GM23248 (cell line): ENCODE measurements around the gene UBE2D4. TPM values are rescaled to one million over a fixed set of nuclear protein-coding genes. Genes with fewer than 3 reads are reported as not detected.
A peak's percentile ranks its signal among the peaks of the same experiment; 100 is the strongest.
"Not testable (repeated sequence)": the region's sequence is repeated elsewhere in the genome, so short reads cannot be mapped to it uniquely, and the experiment has no call there.

Source experiments
- DNase-seq: peaks from one replicate; pipeline ENCODE4 v3.0.0-alpha.2; 2015
- H2AFZ ChIP-seq: fragments of 200-600 bp; sonication (generic); 2 replicates; pipeline ENCODE4 v1.6.1; 2016; ENCODE audit warnings: antibody characterized with exemption
- H3F3A ChIP-seq: fragments of 200-600 bp; sonication (generic); 2 replicates; pipeline ENCODE4 v1.6.1; 2016; ENCODE audit warnings: mild to moderate bottlenecking, antibody characterized with exemption, mixed run types; ENCODE audit not compliant: insufficient read depth
- H3K27ac ChIP-seq: fragments of 200-600 bp; sonication (generic); 2 replicates; pipeline ENCODE4 v1.5.1; 2016; ENCODE audit warnings: mild to moderate bottlenecking
- H3K27me3 ChIP-seq: fragments of 200-600 bp; sonication (generic); replicated peaks from 2 replicates; pipeline ENCODE4 v1.6.1; 2016; ENCODE audit warnings: mild to moderate bottlenecking; ENCODE audit not compliant: insufficient read depth
- H3K36me3 ChIP-seq: fragments of 200-600 bp; sonication (generic); 2 replicates; pipeline ENCODE4 v1.6.1; 2016; ENCODE audit warnings: low read depth, mild to moderate bottlenecking
- H3K4me1 ChIP-seq: fragments of 200-600 bp; sonication (generic); 2 replicates; pipeline ENCODE4 v1.6.1; 2016; ENCODE audit warnings: mild to moderate bottlenecking; ENCODE audit not compliant: insufficient read depth
- H3K4me2 ChIP-seq: fragments of 200-600 bp; sonication (generic); one replicate; pipeline ENCODE4 v1.6.1; 2016; ENCODE audit warnings: mild to moderate bottlenecking; ENCODE audit not compliant: unreplicated experiment
- H3K4me3 ChIP-seq: fragments of 200-600 bp; sonication (generic); 2 replicates; pipeline ENCODE4 v1.5.1; 2016; ENCODE audit warnings: mild to moderate bottlenecking
- H3K79me2 ChIP-seq: fragments of 200-600 bp; sonication (generic); 2 replicates; pipeline ENCODE4 v1.6.1; 2016; ENCODE audit warnings: mild to moderate bottlenecking; ENCODE audit not compliant: insufficient read depth
- H3K9ac ChIP-seq: fragments of 200-600 bp; sonication (generic); 2 replicates; pipeline ENCODE4 v1.6.1; 2016; ENCODE audit warnings: mild to moderate bottlenecking
- H3K9me2 ChIP-seq: fragments of 200-600 bp; sonication (generic); 2 replicates; pipeline ENCODE4 v1.6.1; 2016; ENCODE audit warnings: mixed run types, mild to moderate bottlenecking, moderate library complexity; ENCODE audit not compliant: insufficient read depth
- H3K9me3 ChIP-seq: fragments of 200-600 bp; sonication (generic); one replicate; pipeline ENCODE4 v1.6.1; 2017; ENCODE audit warnings: low read depth
- H4K20me1 ChIP-seq: fragments of 200-600 bp; sonication (generic); 2 replicates; pipeline ENCODE4 v1.6.0; 2016; ENCODE audit not compliant: insufficient read depth
- EZH2 ChIP-seq: fragments of 200-600 bp; sonication (generic); IDR thresholded peaks from 2 replicates; pipeline ENCODE4 v1.6.1; 2018; ENCODE audit warnings: antibody characterized with exemption, mild to moderate bottlenecking; ENCODE audit not compliant: insufficient read depth, poor library complexity, severe bottlenecking
- EZH2phosphoT487 ChIP-seq: fragments of 200-600 bp; sonication (generic); IDR thresholded peaks from 2 replicates; pipeline ENCODE4 v1.6.1; 2018; ENCODE audit warnings: antibody characterized with exemption, moderate library complexity, mild to moderate bottlenecking, low read depth; ENCODE audit not compliant: insufficient read depth
- WGBS, 2 experiments: methylation state at CpG; one replicate each; pipeline ENCODE4 v1.1.6; 2015 to 2017; ENCODE audit warnings: low lambda C conversion rate in 2 of 2, low coverage in 1 of 2; ENCODE audit errors: missing lambda C conversion rate in 2 of 2; 5-methylcytosine and 5-hydroxymethylcytosine counted together
- in situ Hi-C: fragments of 300-500 bp; cut with MboI; formaldehyde crosslinking; loops from 2 replicates; pipeline ENCODE4 v1.15.0; 2020
- polyA plus RNA-seq: library from polyadenylated mRNA; unstranded; fragments of >200 nt; fragmentation: Nextera tagmentation; extraction: Ambion mirVana; gene quantifications from 2 replicates; pipeline ENCODE4 v1.2.1, GENCODE V29; 2016
- total RNA-seq: library from RNA; depleted of rRNA; stranded (reverse); fragments of >200 nt; shearing (Covaris generic); gene quantifications from 2 replicates; pipeline ENCODE4 v1.2.3, GENCODE V29; 2014

The UBE2D4 gene
- total and polyA plus RNA-seq, 2 experiments from 2014 or later, result 20.5 to 21.7 TPM

DNA sequence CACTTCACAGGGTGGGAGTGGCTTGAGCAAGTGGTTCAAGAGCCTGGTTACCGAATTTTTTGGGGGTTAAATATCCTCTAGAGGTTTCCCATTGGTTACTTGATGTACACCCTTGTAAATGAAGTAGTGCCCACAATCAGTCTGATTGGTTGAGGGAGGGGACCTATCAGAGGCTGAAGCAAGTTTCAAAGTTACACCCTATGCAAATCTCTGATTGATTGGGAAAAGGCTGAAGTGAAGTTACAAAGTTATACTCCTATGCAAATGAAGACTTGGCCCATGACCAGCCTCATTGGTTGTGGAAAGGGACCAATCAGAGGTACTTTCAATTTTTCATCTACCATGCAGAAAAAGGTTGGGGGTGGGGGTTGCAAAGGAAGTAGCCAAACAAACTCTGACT is 34.7 kb downstream of the UBE2D4 start:
- no peaks in the 10 kb centered on the region for H3K9me3 ChIP-seq
- in situ Hi-C loops, result no loop called here
- no peaks in the 10 kb centered on the region for H3K79me2 ChIP-seq
- no peaks in the 10 kb centered on the region for H3K9me2 ChIP-seq
- H3K27ac ChIP-seq, result no peak overlapping the region
- no peaks in the 10 kb centered on the region for H3K27me3 ChIP-seq
- H3K4me2 ChIP-seq, result no peak overlapping the region
- WGBS, 2 experiments, result 32 to 56% methylated on average over 1 of the region's 1 CpG
- H3K9ac ChIP-seq, result no peak overlapping the region
- no peaks in the 10 kb centered on the region for H3K4me1 ChIP-seq
- no peaks in the 10 kb centered on the region for H3K36me3 ChIP-seq
- no peaks in the 10 kb centered on the region for H3F3A ChIP-seq
- DNase-seq, result no peak
- no peak overlapping the region for H2AFZ ChIP-seq
- no peaks in the 10 kb centered on the region for H4K20me1 ChIP-seq
- TF ChIP-seq EZH2phosphoT487, result no peak
- no peak for TF ChIP-seq EZH2
- H3K4me3 ChIP-seq, result no peak overlapping the region

DNA sequence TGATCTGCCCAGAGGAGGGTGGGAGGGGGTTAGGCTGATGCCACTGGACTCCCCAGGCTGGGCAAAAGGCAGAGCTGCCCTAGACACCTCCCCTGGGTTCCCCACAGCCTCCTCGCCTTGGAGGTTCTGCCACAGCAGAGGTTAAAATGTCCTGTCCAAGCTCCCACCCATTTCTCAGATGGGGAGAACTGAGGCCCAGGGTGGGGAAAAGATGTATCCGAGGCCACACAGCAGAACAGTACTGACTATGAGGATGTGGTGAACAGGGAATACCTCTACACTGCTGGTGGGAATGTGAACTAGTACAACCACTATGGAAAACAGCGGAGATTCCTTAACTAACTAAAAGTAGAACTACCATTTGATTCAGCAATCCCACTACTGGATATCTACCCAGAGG is 40.2 kb downstream of the UBE2D4 start:
- H3F3A ChIP-seq, H3K4me3 ChIP-seq, DNase-seq, H3K36me3 ChIP-seq, H3K4me1 ChIP-seq, H2AFZ ChIP-seq, H3K9me2 ChIP-seq, H3K4me2 ChIP-seq, in situ Hi-C loops, H3K79me2 ChIP-seq, H3K9me3 ChIP-seq, H3K9ac ChIP-seq, H4K20me1 ChIP-seq, H3K27me3 ChIP-seq, H3K27ac ChIP-seq: not testable (repeated sequence)
- WGBS, 2 experiments, result 93 to 94% methylated on average over 3 of the region's 3 CpGs

DNA sequence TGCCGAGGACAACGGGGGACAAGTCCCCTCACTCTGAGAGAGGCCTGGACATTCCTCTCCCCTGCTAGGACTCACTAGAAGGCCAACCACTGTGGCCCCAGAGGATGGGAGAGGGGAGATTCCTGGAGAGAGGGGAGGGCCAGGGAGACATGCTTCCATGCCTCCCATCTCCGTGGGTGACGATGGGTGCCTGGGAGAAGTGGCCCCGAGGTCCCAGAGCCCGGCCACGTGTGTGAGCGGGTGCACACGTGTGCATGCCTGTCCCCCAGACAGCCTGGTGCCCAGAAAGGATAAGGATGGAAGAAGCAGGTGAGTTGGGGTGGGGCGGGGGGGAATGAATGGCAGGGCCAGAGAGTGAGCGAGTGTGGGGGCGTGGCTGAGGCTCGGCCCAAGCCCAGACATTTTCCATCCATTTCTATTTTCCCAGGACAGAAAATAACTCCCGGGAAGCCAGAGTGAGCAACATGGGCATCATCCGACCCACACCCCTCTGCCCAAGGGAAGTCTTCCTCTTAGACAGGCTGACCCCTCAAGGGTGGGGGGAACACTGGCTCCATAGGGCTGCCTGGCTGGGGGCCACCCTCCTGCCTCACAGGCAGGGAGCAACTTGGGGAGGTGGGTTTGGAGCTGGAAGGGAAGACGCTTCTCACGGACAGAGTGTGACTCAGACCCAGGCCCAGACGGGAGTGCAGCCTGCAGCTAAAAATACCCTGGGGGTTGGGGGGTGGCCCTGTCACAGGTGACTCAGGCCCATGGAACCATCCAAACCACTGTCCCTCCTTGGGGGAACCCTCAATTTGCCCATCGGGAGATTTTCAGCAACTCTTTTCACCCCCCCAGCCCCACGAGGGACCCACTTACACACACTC is 42.2 kb downstream of the UBE2D4 start:
- H3K27me3 ChIP-seq, H3K9ac ChIP-seq, in situ Hi-C loops, H2AFZ ChIP-seq, H3K4me1 ChIP-seq, H3K4me2 ChIP-seq, H3K9me3 ChIP-seq, H3K79me2 ChIP-seq, H3F3A ChIP-seq, H4K20me1 ChIP-seq, H3K4me3 ChIP-seq, H3K9me2 ChIP-seq, H3K36me3 ChIP-seq: not testable (repeated sequence)
- peak overlapping the region; percentile 62 for H3K27ac ChIP-seq
- peak; percentile 50 for DNase-seq
- 59 to 61% methylated on average over 11 to 19 of the region's 20 CpGs for WGBS, 2 experiments

DNA sequence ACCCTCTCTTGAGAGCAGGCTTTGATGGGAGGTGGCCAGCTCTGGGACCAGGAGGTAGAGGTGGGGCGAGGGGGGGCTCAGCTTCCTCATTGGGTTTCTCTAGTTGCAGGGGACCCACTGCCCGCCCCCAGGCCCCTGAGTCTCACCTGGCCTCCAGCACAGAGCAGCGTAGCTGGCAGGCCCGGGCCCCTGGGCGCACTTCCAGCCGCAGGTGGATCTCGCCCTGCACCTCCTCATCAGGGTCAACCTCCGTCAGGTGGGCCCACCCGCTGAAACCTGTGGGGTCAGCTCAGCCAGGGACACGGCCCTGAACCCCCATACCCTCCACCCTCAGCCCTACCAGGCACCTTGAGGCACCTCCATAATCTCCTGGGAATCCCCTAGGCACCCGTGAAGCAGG is 43.4 kb downstream of the UBE2D4 start:
- H3K27ac ChIP-seq, DNase-seq, H3K36me3 ChIP-seq, H3K79me2 ChIP-seq, H4K20me1 ChIP-seq, H3K4me1 ChIP-seq, in situ Hi-C loops, H3K4me3 ChIP-seq, H2AFZ ChIP-seq, H3K9ac ChIP-seq, H3K4me2 ChIP-seq, H3K9me2 ChIP-seq, H3K27me3 ChIP-seq, H3K9me3 ChIP-seq, H3F3A ChIP-seq: not testable (repeated sequence)
- WGBS, 2 experiments, result 91 to 93% methylated on average over 7 to 11 of the region's 11 CpGs

DNA sequence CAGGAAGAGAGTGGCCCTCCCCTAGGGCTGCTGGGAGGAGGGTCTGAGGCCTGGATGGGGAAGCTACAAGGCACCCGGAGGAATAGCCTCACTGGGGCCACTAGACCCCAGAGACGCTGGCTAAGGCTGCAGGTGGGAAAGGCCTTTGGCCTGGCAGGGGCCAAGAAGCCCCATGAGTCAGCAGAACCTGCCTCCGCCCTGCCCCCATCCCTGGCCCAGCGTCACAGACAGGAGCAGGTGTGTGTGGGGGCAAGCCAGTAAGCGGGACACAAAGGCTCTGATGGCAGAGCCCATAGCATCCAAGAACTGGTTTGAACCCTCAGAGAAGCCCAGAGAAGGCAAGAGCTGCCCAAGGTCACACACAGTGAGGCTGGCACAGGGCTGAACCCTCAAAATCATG is 44.5 kb downstream of the UBE2D4 start:
- DNase-seq, H3K27me3 ChIP-seq, H2AFZ ChIP-seq, in situ Hi-C loops, H4K20me1 ChIP-seq, H3K4me2 ChIP-seq, H3K9ac ChIP-seq, H3F3A ChIP-seq, H3K9me3 ChIP-seq, H3K36me3 ChIP-seq, H3K9me2 ChIP-seq, H3K79me2 ChIP-seq, H3K4me1 ChIP-seq, H3K4me3 ChIP-seq, H3K27ac ChIP-seq: not testable (repeated sequence)
- WGBS, 2 experiments, result 84 to 100% methylated on average over 2 to 3 of the region's 5 CpGs

DNA sequence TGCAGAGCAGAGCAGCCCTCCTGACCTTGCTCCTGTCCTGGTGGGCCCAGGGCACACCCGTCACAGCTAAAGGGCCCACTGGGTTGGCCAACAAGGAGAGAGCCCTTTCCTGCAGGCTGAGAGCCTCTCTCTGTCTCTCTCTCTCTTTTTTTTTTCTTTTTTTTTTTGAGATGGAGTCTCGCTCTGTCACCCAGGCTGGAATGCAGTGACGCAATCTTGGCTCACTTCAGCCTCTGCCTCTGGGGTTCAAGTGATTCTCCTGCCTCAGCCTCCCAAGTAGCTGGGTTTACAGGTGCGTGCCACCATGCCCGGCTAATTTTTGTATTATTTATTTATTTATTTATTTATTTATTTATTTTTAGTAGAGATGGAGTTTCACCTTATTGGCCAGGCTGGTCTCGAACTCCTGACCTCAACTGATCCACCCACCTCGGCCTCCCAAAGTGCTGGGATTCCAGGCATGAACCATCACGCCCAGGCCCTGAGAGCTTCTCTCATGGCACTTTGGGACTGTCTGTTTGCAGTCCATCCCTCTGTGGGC is 47.9 kb downstream of the UBE2D4 start:
- H3F3A ChIP-seq, H3K9ac ChIP-seq, H2AFZ ChIP-seq, DNase-seq, H3K27ac ChIP-seq, H3K4me2 ChIP-seq, H3K79me2 ChIP-seq, H3K9me3 ChIP-seq, H3K4me1 ChIP-seq, H3K27me3 ChIP-seq, H3K4me3 ChIP-seq, H3K36me3 ChIP-seq, H4K20me1 ChIP-seq, in situ Hi-C loops, H3K9me2 ChIP-seq: not testable (repeated sequence)
- 83 to 88% methylated on average over 5 to 8 of the region's 8 CpGs for WGBS, 2 experiments

DNA sequence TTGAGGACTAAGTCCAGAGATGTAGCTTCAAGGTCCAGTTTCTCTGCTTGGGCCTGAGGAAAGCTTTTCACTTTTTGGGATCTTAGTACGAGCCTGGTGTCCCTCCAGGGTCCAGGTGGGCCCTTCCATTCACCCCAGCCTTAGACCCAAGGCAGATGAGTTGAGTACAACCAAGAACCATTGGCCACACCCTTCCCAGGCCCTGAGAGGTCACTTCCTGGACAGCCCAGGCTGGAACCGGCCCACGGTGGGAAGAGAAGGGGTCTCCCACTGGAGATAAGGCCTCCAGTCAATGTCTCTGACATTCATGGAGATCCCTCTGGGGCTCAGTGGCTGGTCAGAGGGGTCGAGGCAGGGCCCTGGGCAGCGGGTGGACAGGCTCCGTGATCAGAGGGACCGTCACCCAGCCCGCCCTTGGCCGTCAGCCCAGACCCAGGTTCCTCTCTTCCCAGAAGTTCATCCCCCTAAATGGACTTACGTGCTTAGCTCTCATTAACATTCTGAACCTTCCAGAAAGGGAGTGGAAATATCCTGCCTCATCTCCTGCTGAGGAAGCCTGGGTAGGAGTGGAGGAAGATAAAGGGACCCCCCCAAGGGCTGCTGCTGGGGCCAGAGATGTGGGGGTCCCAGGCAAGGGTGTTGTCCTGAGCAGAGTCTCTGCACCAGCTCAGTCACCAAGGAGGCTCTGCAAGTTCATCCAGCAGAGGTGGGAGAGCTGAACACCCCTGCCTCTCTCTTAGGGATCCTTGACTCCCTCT is 48.7 kb downstream of the UBE2D4 start:
- H4K20me1 ChIP-seq, H3K4me1 ChIP-seq, H3K4me2 ChIP-seq, H3K79me2 ChIP-seq, in situ Hi-C loops, H3K9me2 ChIP-seq, H2AFZ ChIP-seq, DNase-seq, H3K27ac ChIP-seq, H3K9me3 ChIP-seq, H3K4me3 ChIP-seq, H3F3A ChIP-seq, H3K9ac ChIP-seq, H3K27me3 ChIP-seq, H3K36me3 ChIP-seq: not testable (repeated sequence)
- 93 to 99% methylated on average over 10 of the region's 10 CpGs for WGBS, 2 experiments
